CD4-positive, alpha-beta T cell (primary cell): Measurements from ENCODE around the gene CHKA. TPM values are rescaled to one million over a fixed set of nuclear protein-coding genes. Genes with fewer than 3 reads are reported as not detected.

Experiments used
- ATAC-seq: fragments of 200-7000 bp; cut with Tn5 transposase; one replicate; pipeline ENCODE4 v1.10.0; 2022; ENCODE audit warnings: mild to moderate bottlenecking; ENCODE audit not compliant: poor library complexity
- CTCF ChIA-PET: fragments of 350-600 bp; sonication (Branson Sonifier 250); formaldehyde crosslinking; loops from one replicate; lab custom pipeline; 2021; ENCODE audit warnings: antibody characterized with exemption, inconsistent platforms; lab: Charles Lee
- POLR2A ChIA-PET: fragments of 350-600 bp; sonication (Branson Sonifier 250); formaldehyde crosslinking; loops from one replicate; lab custom pipeline; 2021; ENCODE audit warnings: antibody characterized with exemption, inconsistent platforms; lab: Charles Lee
- DNase-seq, 14 experiments: peaks; one replicate each; pipeline ENCODE4 v3.0.0-alpha.2; 2013 to 2020; ENCODE audit warnings: mixed read lengths in 2 of 14
- H3K27ac ChIP-seq, 2 donors: one replicate each; pipeline versions ENCODE4 v1.5.1 to v1.7.0; 2013; ENCODE audit warnings: low read length in 2 of 2, low read depth in 1 of 2, mild to moderate bottlenecking in 1 of 2
- H3K27me3 ChIP-seq, 2 experiments: 1 replicate in 1 of 2; 2 replicates in 1 of 2; pipeline versions ENCODE4 v1.6.1 to v1.7.0; 2013; ENCODE audit warnings: low read length in 2 of 2, control low read depth in 1 of 2, mild to moderate bottlenecking in 1 of 2, moderate library complexity in 1 of 2; ENCODE audit not compliant: insufficient read depth in 2 of 2, control insufficient read depth in 1 of 2
- H3K36me3 ChIP-seq: one replicate; pipeline ENCODE4 v1.6.1; 2013; ENCODE audit warnings: low read length, control low read depth; ENCODE audit not compliant: insufficient read depth
- H3K4me1 ChIP-seq: one replicate; pipeline ENCODE4 v1.6.1; 2013; ENCODE audit warnings: low read length, control low read depth; ENCODE audit not compliant: insufficient read depth
- H3K4me3 ChIP-seq: one replicate; pipeline ENCODE4 v1.5.1; 2013; ENCODE audit warnings: mild to moderate bottlenecking, low read length, moderate library complexity
- H3K9me3 ChIP-seq, 2 experiments: 1 replicate in 1 of 2; 2 replicates in 1 of 2; pipeline versions ENCODE4 v1.6.1 to v1.7.0; 2013; ENCODE audit warnings: low read length in 2 of 2, mild to moderate bottlenecking in 2 of 2, control low read depth in 1 of 2, moderate library complexity in 1 of 2; ENCODE audit not compliant: control insufficient read depth in 1 of 2, insufficient read depth in 1 of 2
- H3K27ac Mint-ChIP-seq: one replicate; pipeline ENCODE4 v1.8.0; 2020; ENCODE audit warnings: mixed read lengths
- H3K27me3 Mint-ChIP-seq: one replicate; pipeline ENCODE4 v1.8.0; 2021; ENCODE audit warnings: mixed read lengths
- H3K36me3 Mint-ChIP-seq: one replicate; pipeline ENCODE4 v1.8.0; 2021; ENCODE audit warnings: low read depth, mixed read lengths
- H3K4me1 Mint-ChIP-seq: one replicate; pipeline ENCODE4 v1.8.0; 2021; ENCODE audit warnings: low read depth, mixed read lengths
- H3K4me3 Mint-ChIP-seq: one replicate; pipeline ENCODE4 v1.8.0; 2020; ENCODE audit warnings: mild to moderate bottlenecking, mixed read lengths
- H3K9me3 Mint-ChIP-seq: one replicate; pipeline ENCODE4 v1.8.0; 2020; ENCODE audit warnings: mixed read lengths
- CTCF ChIP-seq: fragments of 200-600 bp; IDR thresholded peaks from one replicate; pipeline ENCODE4 v1.8.0; 2022; ENCODE audit warnings: antibody characterized with exemption, mild to moderate bottlenecking
- intact Hi-C, 2 experiments: fragments of 100-400 bp; cut with DNase I in 1 of 2; cut with micrococcal nuclease in 1 of 2; formaldehyde crosslinking; loops; one replicate each; pipeline versions ENCODE4 v1.15.1 to v1.9.0; 2023 to 2025; cut with DNase I, micrococcal nuclease
- total RNA-seq, 174 experiments: library from RNA in 2 of 174; stranded (reverse) in 2 of 174; gene quantifications; one replicate each; pipeline ENCODE4 v1.2.3 and lab custom pipeline; 2021 to 2026

The CHKA gene
- total RNA-seq, 2 experiments from 2014 or later, result 30.1 to 31.4 TPM

GRCh38 chr11:68081691-68082090, 39.5 kb downstream of the CHKA start:
- TF ChIP-seq CTCF, result no peak
- Mint-ChIP-seq H3K4me3 (no peak overlapping the region), H3K9me3 (no peaks in the 10 kb centered on the region), H3K4me1 (no peaks in the 10 kb centered on the region), H3K27ac (no peak overlapping the region), H3K27me3 (no peaks in the 10 kb centered on the region), H3K36me3 (no peaks in the 10 kb centered on the region)
- no peaks in the 10 kb centered on the region for H3K4me1 ChIP-seq
- CTCF ChIA-PET, result no interaction called here
- ATAC-seq (no peak), DNase-seq (no peak)
- H3K36me3 ChIP-seq, result no peaks in the 10 kb centered on the region
- POLR2A ChIA-PET, result no interaction called here
- intact Hi-C loops, result no loop called here
- H3K4me3 ChIP-seq, result no peak overlapping the region
- no peaks in the 10 kb centered on the region for H3K27me3 ChIP-seq
- H3K27ac ChIP-seq, result no peak overlapping the region
- H3K9me3 ChIP-seq, result no peaks in the 10 kb centered on the region

GRCh38 chr11:68080860-68081259, 40.3 kb downstream of the CHKA start:
- POLR2A ChIA-PET, result no interaction called here
- intact Hi-C loops, result no loop called here
- ATAC-seq, result no peak
- Mint-ChIP-seq H3K4me3 (no peak overlapping the region), H3K27ac (no peak overlapping the region), H3K4me1 (no peaks in the 10 kb centered on the region), H3K9me3 (no peaks in the 10 kb centered on the region), H3K36me3 (no peaks in the 10 kb centered on the region), H3K27me3 (no peaks in the 10 kb centered on the region)
- DNase-seq, result no peak
- Histone ChIP-seq H3K9me3 (no peaks in the 10 kb centered on the region), H3K27me3 (no peaks in the 10 kb centered on the region), H3K36me3 (no peaks in the 10 kb centered on the region), H3K4me3 (no peak overlapping the region), H3K4me1 (no peaks in the 10 kb centered on the region), H3K27ac (no peak overlapping the region)
- TF ChIP-seq CTCF, result no peak
- CTCF ChIA-PET, result no interaction called here

GRCh38 chr11:68077617-68078582, 43.3 kb downstream of the CHKA start:
- CTCF ChIA-PET, result interaction anchor here (0.6 to 0.9 kb wide), 2 partner anchors 33 to 38 kb away, joined by 3 read pairs; no protein-coding TSS in a partner anchor
- intact Hi-C loops, result no loop called here
- no peak for ATAC-seq

More at GRCh38 chr11:68077617-68078582, 43.3 kb downstream of the CHKA start:
- TF ChIP-seq CTCF, result no peak
- no peaks in the 10 kb centered on the region for H3K27me3 ChIP-seq
- H3K4me1 Mint-ChIP-seq, result no peaks in the 10 kb centered on the region
- H3K4me3 Mint-ChIP-seq, result no peak overlapping the region
- no peaks in the 10 kb centered on the region for H3K9me3 ChIP-seq
- H3K4me3 ChIP-seq, result no peak overlapping the region
- no peak overlapping the region for H3K27ac Mint-ChIP-seq
- no peaks in the 10 kb centered on the region for H3K9me3 Mint-ChIP-seq
- H3K27me3 Mint-ChIP-seq, result no peaks in the 10 kb centered on the region
- POLR2A ChIA-PET, result no interaction called here
- no peak for DNase-seq
- H3K36me3 ChIP-seq, result no peaks in the 10 kb centered on the region
- H3K36me3 Mint-ChIP-seq, result peaks cover 6% of the 10 kb centered on the region
- no peak overlapping the region for H3K27ac ChIP-seq
- no peaks in the 10 kb centered on the region for H3K4me1 ChIP-seq
